Fibroblast of lung (primary cell): ENCODE data around the gene USP13. TPM values are rescaled to one million over a fixed set of nuclear protein-coding genes. Genes with fewer than 3 reads are reported as not detected.

Source experiments
- DNase-seq, 2 donors: peaks; one replicate each; pipeline versions ENCODE4 v3.0.0 to v3.0.0-alpha.2; 2010; ENCODE audit warnings: low read depth in 2 of 2
- H2AFZ ChIP-seq: 2 replicates; pipeline ENCODE4 v1.5.1; 2012; ENCODE audit warnings: low read length, control low read depth, inconsistent platforms
- H3K27ac ChIP-seq: 2 replicates; pipeline ENCODE4 v1.5.1; 2011; ENCODE audit warnings: low read length, control low read depth; ENCODE audit not compliant: insufficient read depth
- H3K27me3 ChIP-seq: 2 replicates; pipeline ENCODE4 v1.5.1; 2011; ENCODE audit warnings: mild to moderate bottlenecking, low read length; ENCODE audit not compliant: control insufficient read depth, insufficient read depth
- H3K36me3 ChIP-seq: 2 replicates; pipeline ENCODE4 v1.5.1; 2011; ENCODE audit warnings: low read length; ENCODE audit not compliant: control insufficient read depth, insufficient read depth
- H3K4me1 ChIP-seq: 2 replicates; pipeline ENCODE4 v1.5.1; 2011; ENCODE audit warnings: low read length; ENCODE audit not compliant: control insufficient read depth, insufficient read depth; ENCODE audit errors: extremely low read depth
- H3K4me2 ChIP-seq: 2 replicates; pipeline ENCODE4 v1.5.1; 2011; ENCODE audit warnings: low read length, control low read depth; ENCODE audit not compliant: insufficient read depth; ENCODE audit errors: extremely low read depth
- H3K4me3 ChIP-seq, 4 experiments: fragments of 200-600 bp in 1 of 4; sonication (generic) in 1 of 4; replicated peaks in 1 of 4; 2 replicates each; pipeline ENCODE4 v1.5.1; 2011 to 2016; ENCODE audit warnings: low read length in 4 of 4, low read depth in 3 of 4, mild to moderate bottlenecking in 3 of 4, control low read depth in 2 of 4, inconsistent platforms in 1 of 4, mixed read lengths in 1 of 4; ENCODE audit not compliant: insufficient read depth in 1 of 4; ENCODE audit errors: control extremely low read depth in 1 of 4
- H3K79me2 ChIP-seq: 2 replicates; pipeline ENCODE4 v1.5.1; 2012; ENCODE audit warnings: mild to moderate bottlenecking, low read length, inconsistent platforms; ENCODE audit not compliant: control insufficient read depth, insufficient read depth
- H3K9ac ChIP-seq: 2 replicates; pipeline ENCODE4 v1.5.1; 2011; ENCODE audit warnings: mild to moderate bottlenecking, low read length, control low read depth; ENCODE audit not compliant: insufficient read depth
- H3K9me3 ChIP-seq: 2 replicates; pipeline ENCODE4 v1.5.1; 2012; ENCODE audit warnings: low read depth, low read length; ENCODE audit not compliant: control insufficient read depth, insufficient read depth
- H4K20me1 ChIP-seq: 2 replicates; pipeline ENCODE4 v1.5.1; 2011; ENCODE audit warnings: low read length; ENCODE audit not compliant: control insufficient read depth, insufficient read depth; ENCODE audit errors: extremely low read depth
- EZH2 ChIP-seq: IDR thresholded peaks from 2 replicates; pipeline ENCODE4 v1.5.1; 2012; ENCODE audit warnings: low read length, control low read depth, mild to moderate bottlenecking; ENCODE audit errors: missing control alignments
- polyA plus RNA-seq, 2 donors: library from polyadenylated mRNA; depleted of rRNA in 1 of 2; stranded (reverse) in 1 of 2; unstranded in 1 of 2; fragments of >200 nt; gene quantifications; 2 replicates each; pipeline ENCODE4 v1.2.1, GENCODE V29; 2011 to 2012; ENCODE audit warnings: missing spikeins in 1 of 2
- total RNA-seq: library from RNA; depleted of rRNA; stranded (reverse); fragments of >200 nt; gene quantifications from 2 replicates; pipeline ENCODE4 v1.2.1, GENCODE V29; 2014
- TF ChIP-seq, protein P1 (sequence below), 2 donors: IDR thresholded peaks in 1 of 2; conservative IDR thresholded peaks in 1 of 2; 1 replicate in 1 of 2; 2 replicates in 1 of 2; pipeline ENCODE4 v1.5.1; 2011 to 2012; ENCODE audit warnings: low read length in 2 of 2, control low read depth in 1 of 2, inconsistent platforms in 1 of 2, low read depth in 1 of 2, mild to moderate bottlenecking in 1 of 2

The USP13 gene
- total and polyA plus RNA-seq, 2 donors (not counting 1 experiment from before 2014, with no cell fraction given), result 11.7 to 15.7 TPM

DNA sequence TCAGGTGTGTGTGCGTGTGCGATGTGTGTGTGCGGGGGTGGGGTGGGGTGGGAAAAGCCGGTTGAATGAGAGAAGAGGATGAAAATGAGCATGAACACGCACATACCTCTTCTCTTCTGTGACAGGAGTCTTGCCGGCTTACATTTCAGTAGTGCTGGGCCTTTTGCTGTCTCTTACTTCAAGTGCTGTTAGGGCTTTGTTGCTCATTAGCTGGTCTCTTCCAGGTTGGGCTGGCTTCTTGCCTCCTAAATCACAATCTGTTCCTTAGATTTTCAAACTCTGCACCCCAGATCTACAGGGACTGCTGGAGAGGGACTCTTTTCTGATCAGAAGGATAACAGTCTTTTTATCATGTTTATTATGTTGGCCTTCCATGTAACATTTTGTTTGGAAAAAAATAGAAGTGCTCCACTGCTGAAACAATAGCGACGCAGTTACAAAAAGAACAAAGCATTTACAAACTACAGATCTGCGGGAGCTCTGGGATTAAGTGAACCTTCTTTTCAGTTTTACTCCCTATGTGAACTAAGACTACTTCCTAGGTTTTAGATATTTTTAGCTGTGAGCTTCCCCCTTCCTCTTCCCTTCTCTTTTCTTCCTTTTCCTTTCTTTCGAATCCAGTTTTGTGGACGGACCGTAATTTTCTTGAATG lies 48.5 kb downstream of the USP13 start:
- TF ChIP-seq, protein P1, sequence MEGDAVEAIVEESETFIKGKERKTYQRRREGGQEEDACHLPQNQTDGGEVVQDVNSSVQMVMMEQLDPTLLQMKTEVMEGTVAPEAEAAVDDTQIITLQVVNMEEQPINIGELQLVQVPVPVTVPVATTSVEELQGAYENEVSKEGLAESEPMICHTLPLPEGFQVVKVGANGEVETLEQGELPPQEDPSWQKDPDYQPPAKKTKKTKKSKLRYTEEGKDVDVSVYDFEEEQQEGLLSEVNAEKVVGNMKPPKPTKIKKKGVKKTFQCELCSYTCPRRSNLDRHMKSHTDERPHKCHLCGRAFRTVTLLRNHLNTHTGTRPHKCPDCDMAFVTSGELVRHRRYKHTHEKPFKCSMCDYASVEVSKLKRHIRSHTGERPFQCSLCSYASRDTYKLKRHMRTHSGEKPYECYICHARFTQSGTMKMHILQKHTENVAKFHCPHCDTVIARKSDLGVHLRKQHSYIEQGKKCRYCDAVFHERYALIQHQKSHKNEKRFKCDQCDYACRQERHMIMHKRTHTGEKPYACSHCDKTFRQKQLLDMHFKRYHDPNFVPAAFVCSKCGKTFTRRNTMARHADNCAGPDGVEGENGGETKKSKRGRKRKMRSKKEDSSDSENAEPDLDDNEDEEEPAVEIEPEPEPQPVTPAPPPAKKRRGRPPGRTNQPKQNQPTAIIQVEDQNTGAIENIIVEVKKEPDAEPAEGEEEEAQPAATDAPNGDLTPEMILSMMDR (conservative IDR thresholded peaks at IDR 0.05 in 1 of 2, IDR thresholded peaks at IDR 0.05 in 1 of 2; ENCODE audit: low read depth in 1 of 2, low read length in 2 of 2), result no peak
- TF ChIP-seq EZH2, result no peak
- no peaks in the 10 kb centered on the region for H3K27me3 ChIP-seq
- no peaks in the 10 kb centered on the region for H3K4me1 ChIP-seq
- H3K9ac ChIP-seq, result no peak overlapping the region
- DNase-seq, result no peak
- H3K27ac ChIP-seq, result no peak overlapping the region
- no peak overlapping the region for H2AFZ ChIP-seq
- no peak overlapping the region for H3K4me3 ChIP-seq
- no peaks in the 10 kb centered on the region for H4K20me1 ChIP-seq
- no peak overlapping the region for H3K4me2 ChIP-seq
- no peaks in the 10 kb centered on the region for H3K9me3 ChIP-seq
- H3K36me3 ChIP-seq, result no peaks in the 10 kb centered on the region
- no peaks in the 10 kb centered on the region for H3K79me2 ChIP-seq

DNA sequence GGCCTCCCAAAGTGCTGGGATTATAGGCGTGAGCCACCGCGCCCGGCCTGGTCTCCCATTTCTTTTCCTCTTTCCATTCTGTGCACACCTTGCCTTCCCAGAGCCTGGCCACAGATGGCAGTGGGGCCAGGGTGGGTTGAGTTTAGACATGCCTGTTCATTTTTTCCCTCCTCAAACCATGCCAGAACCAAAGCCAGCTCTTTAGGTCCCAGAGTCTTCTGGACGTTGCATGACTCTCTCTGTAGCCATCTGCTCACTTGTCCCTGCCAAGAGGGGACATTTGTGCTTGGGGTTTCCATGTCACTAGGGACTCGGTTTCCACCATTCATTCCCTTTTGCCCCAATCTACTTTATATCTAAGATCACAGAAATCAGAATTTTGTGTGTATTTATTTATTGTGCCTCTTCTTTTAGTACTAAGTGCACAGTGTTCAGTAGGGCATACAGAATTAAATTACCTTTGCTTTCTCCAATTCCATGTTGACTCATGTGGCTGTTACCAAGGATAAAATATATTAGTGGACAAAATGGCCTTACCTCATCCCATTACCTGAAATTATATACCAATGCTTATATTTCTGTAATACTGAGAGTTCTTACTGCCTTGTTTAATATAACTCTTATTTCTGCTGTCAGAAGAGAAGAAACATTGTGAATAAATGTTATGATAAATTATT lies 49.6 kb downstream of the USP13 start:
- DNase-seq, result no peak
- Histone ChIP-seq H3K4me1 (no peaks in the 10 kb centered on the region), H3K27me3 (no peaks in the 10 kb centered on the region), H3K27ac (no peak overlapping the region), H4K20me1 (no peaks in the 10 kb centered on the region), H3K79me2 (no peaks in the 10 kb centered on the region), H3K36me3 (no peaks in the 10 kb centered on the region), H3K9ac (no peak overlapping the region), H3K4me2 (no peak overlapping the region), H3K9me3 (no peaks in the 10 kb centered on the region), H2AFZ (no peak overlapping the region), H3K4me3 (no peak overlapping the region)
- no peak for TF ChIP-seq EZH2

DNA sequence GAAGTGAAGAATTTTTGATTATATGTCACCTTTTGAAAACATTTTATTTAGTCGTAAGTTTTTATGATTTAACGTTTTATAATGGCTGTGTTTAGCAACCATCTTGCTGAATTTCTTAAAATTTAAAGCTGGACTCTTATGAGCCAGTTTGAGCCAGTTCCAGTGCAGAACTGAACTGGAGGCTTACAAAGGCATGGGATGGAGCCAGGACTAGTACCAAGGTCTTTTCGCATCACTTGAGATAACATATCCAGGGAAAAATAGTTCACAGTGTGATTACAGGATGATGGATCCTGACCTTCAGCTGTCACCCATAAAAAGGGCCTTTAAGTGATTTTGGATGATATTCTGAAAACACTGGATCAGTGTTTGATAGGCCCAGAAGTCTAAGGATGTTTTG lies 51.0 kb downstream of the USP13 start:
- Histone ChIP-seq H3K9ac (no peak overlapping the region), H3K79me2 (no peaks in the 10 kb centered on the region), H3K36me3 (no peaks in the 10 kb centered on the region), H3K27ac (no peak overlapping the region), H2AFZ (no peak overlapping the region), H3K9me3 (no peaks in the 10 kb centered on the region), H3K27me3 (no peaks in the 10 kb centered on the region), H4K20me1 (no peaks in the 10 kb centered on the region), H3K4me3 (no peak overlapping the region), H3K4me1 (no peaks in the 10 kb centered on the region), H3K4me2 (no peak overlapping the region)
- no peak for TF ChIP-seq EZH2
- TF ChIP-seq, protein P1 (conservative IDR thresholded peaks at IDR 0.05 in 1 of 2, IDR thresholded peaks at IDR 0.05 in 1 of 2; ENCODE audit: low read depth in 1 of 2, low read length in 2 of 2), result no peak
- DNase-seq, result no peak
